IPS-18c (cell line): ENCODE measurements around the gene AOAH.
"Not testable (repeated sequence)": the region's sequence is repeated elsewhere in the genome, so short reads cannot be mapped to it uniquely, and the experiment has no call there.

Experiments
- H3K4me3 ChIP-seq: 2 replicates; pipeline ENCODE4 v1.7.0; 2013; ENCODE audit warnings: low read depth, mild to moderate bottlenecking, low read length, moderate library complexity; ENCODE audit not compliant: insufficient read depth
- H3K9me3 ChIP-seq: one replicate; pipeline ENCODE4 v1.6.1; 2013; ENCODE audit warnings: mild to moderate bottlenecking, low read length, moderate library complexity; ENCODE audit not compliant: control insufficient read depth, insufficient read depth

Gene AOAH

DNA sequence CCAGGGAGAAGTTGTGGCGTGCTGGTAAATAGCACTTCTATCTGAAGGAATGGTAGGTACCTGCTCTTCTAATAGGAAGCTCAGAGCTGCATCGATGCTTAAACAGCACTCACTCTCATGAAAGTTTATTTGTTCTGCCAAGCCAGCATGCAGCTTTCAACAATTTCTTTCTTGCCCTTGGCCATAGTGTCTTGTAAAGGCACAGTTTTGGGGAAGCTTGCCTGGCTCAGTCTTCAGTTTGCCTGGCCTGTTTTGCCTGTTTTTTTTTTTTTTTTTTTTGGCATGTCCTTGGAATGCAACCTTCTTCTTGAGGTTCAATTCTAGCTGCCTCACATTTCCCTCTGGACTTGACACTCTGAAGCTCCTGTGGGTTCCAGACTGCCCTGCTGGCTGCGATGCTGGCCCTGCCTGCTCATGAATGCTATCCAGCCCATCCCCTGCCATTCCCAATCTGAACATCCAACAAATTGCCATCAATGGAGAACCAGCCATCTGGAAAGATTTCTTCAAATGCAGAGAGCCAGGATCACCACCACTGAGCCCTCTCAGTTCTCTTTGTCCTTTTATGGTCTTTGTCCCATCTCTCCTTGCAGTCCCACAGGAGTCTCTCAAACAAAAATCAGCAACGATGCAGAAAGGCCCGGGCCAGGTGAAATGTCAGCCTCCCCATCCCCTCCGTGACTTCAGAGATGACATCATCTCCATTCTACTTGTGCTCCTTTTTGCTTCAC is 200.8 kb downstream of the AOAH start:
- H3K4me3 ChIP-seq = no peak overlapping the region
- H3K9me3 ChIP-seq = no peaks in the 10 kb centered on the region

DNA sequence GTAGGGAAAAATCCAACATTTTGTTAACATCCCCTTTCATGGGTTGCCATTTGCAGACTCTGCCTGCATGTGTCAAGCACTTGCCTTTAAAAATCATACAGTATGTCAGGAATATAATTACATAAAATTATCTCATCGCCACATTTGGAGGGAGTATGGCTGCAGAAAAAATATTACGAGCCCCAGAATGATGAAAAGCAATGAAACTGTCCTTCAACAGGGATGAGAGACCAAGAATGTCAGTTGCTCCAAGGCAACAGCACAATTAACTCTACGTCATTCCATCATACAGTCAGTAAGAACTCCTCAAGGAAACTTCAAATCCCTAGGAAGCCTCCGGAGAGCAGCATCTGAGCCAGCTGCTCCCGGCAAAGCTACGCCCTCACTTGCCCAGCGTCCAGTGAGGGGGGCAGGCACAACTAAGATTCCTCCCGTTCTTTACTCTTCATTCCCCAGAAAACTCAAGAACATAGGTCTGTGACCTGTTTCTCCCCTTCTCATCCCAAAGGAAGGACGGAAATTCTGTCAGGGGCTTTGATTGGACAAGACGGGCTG is 201.8 kb downstream of the AOAH start:
- no peak overlapping the region for H3K4me3 ChIP-seq

DNA sequence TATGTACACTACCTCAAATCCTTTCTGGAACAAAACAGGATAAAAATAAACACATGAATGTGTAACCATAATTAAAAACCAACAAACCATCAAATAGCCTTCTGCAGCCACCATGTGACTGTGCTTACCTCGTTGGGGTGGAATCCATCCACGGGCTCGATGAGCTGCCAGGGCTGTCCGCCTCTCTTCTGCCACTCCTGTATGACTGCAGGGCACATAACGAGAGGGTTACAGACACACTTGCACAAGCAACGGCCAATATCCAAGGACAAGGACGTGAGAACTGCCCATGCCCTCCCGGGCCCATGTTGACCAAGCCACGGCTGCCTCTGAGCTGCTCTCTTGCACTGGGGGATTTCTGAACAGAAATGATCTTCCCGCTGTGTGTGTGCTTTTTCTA is 202.4 kb downstream of the AOAH start:
- no peaks in the 10 kb centered on the region for H3K9me3 ChIP-seq
- H3K4me3 ChIP-seq = no peak overlapping the region

More for the DNA sequence above, 201.8 kb downstream of the AOAH start:
- no peaks in the 10 kb centered on the region for H3K9me3 ChIP-seq

DNA sequence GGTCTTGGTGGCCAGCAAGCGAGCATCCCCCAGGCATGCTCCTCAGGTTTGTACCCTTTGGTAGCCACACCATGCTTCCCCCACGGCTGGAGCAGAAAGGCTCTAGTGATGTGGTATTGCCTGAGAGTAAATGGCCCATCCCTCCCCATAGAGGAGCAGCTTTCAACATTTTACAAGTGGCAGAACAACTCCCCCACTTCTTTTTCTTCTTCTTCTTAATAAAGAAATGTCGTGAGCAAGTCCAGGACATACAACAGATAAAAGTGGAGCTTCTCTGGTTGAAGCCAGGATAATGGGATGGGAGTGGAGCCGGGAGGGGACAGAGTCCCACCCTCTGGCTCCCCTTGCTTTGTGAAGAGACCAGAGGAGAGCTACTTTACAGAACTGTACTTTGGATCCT is 203.2 kb downstream of the AOAH start:
- H3K9me3 ChIP-seq = no peaks in the 10 kb centered on the region
- H3K4me3 ChIP-seq = no peak overlapping the region

DNA sequence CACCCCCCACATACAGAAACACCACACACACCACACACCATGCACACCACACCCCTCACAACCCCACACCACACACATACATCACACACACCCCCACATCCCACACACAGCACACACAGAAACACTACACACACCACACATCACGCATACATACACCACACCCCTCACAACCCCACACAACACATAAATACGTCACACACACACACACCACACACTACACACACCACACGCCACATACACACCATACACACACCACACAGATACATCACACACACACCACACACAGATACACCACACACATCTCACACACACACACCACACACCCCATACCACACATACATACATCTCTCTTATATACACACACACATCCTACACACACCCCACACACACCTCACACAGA is 208.4 kb downstream of the AOAH start:
- Histone ChIP-seq H3K4me3 (no peak overlapping the region), H3K9me3 (no peaks in the 10 kb centered on the region)

DNA sequence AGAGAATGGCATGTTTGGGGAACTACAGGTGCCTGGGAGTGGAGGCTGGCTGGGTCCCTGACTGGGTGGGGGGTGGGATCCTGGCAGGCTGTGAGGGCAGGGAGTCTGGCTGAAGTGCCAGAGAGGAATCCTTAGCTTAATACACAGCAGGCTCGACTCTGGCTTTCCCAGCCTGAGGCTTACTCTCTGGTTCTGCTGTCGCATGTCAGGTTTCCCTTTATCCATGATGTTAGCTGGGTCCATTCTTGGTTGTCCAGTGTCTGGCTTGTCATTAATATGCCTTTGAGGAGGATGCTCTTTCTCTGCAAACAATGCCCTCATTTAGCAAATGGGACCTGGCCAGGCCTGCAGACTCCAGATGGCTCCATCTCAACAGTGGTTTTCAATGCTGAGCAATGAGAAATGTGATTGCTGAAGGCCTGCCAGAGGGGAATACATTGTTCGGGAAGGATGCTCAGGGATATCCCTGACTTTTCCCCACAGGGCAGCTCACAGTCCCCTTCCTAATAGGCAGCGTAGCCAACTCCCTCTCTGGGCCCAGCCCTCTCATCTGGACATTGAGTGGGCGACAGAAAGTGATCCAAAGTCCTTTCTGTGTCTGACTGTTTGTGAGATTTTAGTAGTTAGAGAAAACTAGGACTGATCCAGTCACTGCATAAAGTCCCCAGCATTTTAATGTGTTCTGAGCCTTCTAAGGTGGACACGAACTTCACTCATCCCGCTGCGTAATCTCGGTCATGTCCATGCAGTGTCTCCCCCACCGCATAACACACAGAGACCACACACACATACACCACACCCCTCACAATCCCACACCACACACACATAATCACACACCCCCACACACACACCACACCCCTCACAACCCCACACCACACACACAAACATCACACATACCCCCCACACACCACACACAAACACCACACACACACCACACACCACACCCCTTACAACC is 209.7 kb downstream of the AOAH start:
- Histone ChIP-seq H3K9me3 (no peaks in the 10 kb centered on the region), H3K4me3 (no peak overlapping the region)

DNA sequence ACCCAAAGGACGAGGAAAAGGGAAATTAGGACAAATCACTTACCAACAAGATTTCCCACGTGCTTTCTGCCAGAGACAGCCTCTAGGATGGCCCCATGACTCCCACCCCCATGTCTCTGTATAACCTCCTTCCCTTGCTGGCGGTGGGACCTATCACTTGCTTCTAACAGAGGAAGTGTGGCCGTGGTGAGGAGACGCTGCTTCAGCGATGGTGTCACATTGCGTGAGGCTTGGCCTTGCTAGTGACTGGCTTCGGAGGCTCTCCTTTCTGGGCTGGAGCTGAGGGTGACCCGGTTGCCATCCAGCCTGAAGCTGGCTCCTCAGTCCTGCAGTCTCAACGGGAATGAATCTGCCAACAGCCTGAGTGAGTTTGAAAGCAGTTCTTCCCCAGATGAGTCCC is 210.9 kb downstream of the AOAH start:
- Histone ChIP-seq H3K4me3 (no peak overlapping the region), H3K9me3 (no peaks in the 10 kb centered on the region)

DNA sequence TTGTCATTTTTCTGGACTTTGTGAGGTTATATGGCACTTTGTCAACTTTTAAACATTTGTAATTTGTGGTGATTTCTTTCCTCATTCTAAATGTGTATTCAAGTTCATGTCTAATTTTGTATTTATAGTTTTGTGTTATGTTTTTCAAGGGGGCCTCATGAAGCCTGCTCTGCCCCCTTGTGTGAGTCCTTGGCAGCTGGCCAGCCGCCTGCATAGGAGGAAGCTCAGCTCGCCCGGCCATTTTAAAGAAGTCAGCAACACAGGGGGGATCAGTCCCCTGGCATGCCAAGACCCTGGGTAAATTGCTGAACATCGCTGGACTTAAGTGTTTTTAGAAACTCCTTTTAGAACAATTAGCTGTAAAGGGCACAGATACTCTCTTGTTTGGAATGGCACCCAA is 211.7 kb downstream of the AOAH start:
- H3K9me3 ChIP-seq = no peaks in the 10 kb centered on the region
- H3K4me3 ChIP-seq = no peak overlapping the region

DNA sequence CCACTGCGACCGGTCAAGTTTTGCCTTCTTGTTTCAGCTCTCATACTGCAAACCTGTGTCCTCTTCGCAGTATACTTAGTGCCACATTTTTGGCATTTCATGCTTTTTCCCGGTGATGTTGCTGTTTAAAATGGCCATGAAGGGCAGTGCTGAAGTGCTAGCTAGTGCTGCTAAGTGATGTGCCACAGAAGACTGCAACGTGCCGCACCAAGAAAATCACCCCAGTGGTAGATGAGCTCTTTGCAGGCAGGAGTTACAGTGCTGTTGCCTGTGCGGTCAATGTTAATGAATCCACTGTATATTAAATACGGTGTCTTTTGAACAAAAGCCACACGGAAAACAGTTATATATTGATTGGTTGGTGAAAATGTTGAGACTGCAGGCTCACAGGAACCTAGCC is 214.3 kb downstream of the AOAH start:
- no peak overlapping the region for H3K4me3 ChIP-seq
- no peaks in the 10 kb centered on the region for H3K9me3 ChIP-seq

DNA sequence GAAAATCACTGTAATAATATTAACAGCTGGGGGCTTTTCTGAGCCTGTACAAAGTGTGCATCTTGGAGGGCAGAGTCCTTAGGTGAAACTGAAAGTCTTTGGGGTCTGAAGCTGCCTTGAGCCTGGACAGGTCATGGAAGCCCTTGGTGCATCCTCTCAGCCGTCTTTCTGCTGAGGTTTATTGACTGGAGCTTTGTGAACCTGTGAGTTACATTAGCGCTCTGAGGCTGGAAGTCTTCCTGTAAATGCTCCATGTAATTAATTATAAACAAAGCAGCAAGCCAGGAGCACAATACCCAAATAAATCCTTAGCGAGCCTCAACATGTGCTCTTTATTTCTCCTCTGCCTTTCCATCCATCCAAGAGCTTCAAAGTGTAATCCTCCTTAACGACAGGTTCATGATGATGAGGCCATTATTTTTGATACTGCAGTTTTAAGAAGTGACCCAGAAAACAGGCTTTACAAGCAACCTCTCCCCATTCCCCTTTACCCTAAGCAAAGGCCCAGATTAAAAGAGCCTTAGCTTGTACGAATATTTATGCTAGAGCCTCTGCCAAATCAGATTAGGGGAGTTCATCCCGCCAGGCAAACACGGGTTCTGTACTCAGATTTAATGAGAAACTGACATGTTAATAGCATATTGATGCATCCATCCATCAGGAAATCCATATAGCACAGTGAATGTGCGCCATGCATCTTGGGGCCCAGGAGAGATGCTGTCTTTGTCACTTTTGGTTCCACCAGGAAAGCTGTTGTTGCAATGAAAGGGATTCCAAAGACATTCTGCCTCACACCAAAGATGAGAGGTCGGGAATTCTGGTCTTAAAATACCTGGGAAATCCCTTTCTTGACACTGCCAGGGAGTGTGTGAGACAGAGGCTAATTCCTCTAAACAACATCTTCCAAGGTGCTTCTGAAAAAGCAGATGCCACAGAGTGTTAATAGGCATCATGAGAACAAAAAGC is 216.5 kb downstream of the AOAH start:
- Histone ChIP-seq H3K9me3 (no peaks in the 10 kb centered on the region), H3K4me3 (no peak overlapping the region)

DNA sequence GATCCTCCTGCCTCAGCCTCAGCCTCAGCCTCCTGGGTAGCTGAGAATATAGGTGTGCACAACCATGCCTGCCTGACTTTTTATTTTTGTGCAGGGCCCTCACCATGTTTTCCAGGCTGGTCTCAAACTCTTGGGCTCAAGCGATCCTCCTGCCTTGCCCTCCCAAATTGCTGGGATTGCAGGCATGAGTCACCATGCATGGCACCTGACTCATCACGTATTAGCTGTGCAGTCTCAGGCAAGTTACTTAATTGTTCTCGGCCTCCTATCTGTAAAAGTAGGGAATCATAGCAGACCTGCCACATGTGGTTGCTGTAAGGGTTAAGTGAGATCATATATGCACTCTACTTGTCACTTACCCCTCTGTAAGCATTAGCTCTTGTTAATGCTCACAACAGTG is 217.5 kb downstream of the AOAH start:
- Histone ChIP-seq H3K4me3 (no peak overlapping the region), H3K9me3 (no peaks in the 10 kb centered on the region)

DNA sequence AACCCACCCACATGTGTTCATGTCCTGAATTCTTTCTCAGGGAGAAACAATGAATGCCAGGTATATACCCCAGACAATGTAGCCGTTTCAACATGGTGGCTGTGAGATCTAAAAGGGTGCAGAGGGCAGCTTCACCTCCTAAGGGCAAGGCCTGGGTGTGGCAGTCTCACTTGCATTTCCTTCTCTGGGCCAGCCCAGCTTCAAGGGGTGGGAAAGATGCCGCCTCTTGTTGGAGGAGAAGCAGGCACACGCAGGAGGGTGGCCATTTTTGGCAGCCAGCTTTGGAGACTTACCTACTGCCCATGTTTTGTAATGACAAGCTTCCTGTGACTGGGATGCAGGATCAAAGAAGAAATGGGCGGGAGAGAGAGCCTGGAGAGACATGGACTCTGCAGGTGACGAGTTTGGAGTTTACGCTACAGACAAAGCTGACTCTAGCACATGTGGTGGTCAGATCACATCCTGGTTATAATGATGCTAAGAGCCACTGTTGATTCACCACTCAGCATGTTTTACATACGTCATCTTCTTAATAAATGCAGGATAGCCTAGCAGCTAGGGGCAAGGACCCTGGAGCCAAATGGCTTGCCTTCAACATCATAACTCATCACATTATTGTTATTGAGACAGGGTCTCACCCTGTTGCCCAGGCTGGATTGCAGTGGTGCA is 218.0 kb downstream of the AOAH start:
- H3K4me3 ChIP-seq = no peak overlapping the region
- H3K9me3 ChIP-seq = no peaks in the 10 kb centered on the region

DNA sequence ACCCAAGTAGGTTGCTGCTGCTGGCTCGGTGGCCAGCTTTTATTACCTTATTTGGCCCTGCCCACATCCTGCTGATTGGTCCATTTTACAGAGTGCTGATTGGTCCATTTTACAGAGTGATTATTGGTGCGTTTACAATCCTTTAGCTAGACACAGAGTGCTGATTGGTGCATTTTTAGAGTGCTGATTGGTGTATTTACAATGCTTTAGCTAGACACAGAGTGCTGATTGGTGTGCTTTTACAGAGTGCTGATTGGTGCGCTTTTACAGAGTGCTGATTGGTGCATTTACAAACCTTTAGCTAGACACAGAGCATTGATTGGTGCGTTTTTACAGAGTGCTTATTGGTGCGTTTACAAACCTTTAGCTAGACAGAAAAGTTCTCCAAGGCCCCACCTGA is 219.7 kb downstream of the AOAH start:
- not testable (repeated sequence) for H3K9me3 ChIP-seq, H3K4me3 ChIP-seq

DNA sequence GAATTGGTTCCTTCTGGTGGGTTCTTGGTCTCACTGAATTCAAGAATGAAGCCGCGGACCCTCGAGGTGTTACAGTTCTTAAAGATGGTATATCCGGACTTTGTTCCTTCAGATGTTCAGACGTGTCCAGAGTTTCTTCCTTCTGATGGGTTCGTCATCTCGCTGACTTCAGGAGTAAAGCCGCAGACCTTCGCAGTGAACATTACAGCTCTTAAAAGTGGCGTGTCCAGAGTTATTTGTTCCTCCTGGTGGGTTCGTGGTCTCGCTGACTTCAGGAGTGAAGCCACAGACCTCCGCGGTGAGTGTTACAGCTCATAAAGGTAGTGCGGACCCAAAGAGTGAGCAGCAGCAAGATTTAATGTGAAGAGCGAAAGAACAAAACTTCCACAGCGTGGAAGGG is 220.1 kb downstream of the AOAH start:
- H3K9me3 ChIP-seq, H3K4me3 ChIP-seq: not testable (repeated sequence)

DNA sequence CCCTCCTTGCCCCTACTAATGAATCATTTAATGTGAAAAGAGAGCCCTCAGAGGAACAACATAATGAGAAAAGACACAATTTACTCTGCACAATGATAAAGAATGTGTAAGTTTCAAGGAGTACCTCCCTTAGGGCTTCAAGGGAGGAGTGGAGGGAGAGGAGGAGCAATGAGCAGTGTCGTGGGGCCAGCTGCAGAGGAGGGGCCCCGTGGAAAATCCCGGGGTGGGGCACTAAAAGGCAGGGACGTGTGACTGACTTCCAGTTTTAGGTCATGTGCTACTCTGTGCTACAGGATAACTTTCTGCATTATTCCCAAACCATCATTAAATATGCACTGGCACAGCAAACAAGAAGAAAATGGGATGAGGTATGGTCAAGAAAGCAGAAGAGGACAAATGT is 226.5 kb downstream of the AOAH start:
- Histone ChIP-seq H3K4me3 (no peak overlapping the region), H3K9me3 (no peaks in the 10 kb centered on the region)

DNA sequence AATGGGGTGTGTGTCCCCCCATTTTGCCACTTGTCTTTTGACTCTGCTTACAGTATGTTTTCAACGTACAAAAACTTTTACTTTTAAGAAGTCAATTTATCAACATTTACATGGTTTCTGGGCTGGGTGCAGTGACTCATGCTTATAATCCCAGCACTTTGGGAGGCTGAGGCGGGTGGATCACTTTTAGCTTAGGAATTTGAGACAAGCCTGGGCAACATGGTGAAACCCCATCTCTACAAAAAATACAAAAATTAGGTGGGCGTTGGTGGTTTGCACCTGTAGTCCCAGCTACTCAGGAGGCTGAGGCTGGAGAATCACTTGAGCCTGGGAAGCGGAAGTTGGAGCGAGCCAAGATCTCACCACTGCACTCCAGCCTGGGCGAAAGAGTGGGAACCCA is 227.1 kb downstream of the AOAH start:
- H3K4me3 ChIP-seq, H3K9me3 ChIP-seq: not testable (repeated sequence)

DNA sequence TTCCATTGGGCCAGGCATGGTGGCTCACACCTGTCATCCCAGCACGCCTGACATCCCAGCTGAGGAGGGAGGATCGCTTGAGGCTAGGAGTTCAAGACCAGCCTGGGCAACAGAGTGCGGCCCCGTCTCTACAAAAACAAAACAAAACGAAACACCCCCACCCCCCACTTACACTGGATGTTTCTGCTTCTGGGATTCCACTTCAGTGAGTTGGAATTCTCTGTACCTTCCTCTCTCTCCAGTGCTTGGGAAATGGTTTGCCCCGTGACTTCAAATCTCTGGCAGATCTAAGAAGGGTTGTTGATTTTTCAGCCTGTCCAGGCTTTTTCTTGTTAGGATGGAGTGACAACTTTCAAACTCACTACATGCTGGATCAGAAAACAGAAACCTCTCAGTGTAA is 227.7 kb downstream of the AOAH start:
- Histone ChIP-seq H3K4me3 (no peak overlapping the region), H3K9me3 (no peaks in the 10 kb centered on the region)
